GM18861 (cell line): ENCODE data around the gene COPS4.
"Not testable (repeated sequence)": the region's sequence is repeated elsewhere in the genome, so short reads cannot be mapped to it uniquely, and the experiment has no call there.

Experiments used
- ATAC-seq: cut with Tn5 transposase; IDR thresholded peaks from one replicate; pipeline ENCODE4 v1.9.1; 2021; ENCODE audit not compliant: unreplicated experiment

The COPS4 gene

DNA sequence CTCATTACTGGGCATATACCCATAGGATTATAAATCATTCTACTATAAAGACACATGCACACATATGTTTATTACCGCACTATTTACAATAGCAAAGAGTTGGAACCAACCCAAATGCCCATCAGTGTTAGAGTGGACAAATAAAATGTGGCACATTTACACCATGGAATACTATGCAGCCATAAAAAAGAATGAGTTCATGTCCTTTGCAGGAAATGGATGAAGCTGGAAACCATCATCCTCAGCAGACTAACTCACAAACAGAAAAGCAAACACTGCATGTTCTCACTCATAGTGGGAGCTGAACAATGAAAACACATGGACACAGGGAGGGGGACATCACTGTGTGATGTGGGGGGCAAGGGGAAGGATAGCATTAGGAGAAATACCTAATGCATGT lies 11.4 kb upstream of the COPS4 start:
- ATAC-seq, result not testable (repeated sequence)

DNA sequence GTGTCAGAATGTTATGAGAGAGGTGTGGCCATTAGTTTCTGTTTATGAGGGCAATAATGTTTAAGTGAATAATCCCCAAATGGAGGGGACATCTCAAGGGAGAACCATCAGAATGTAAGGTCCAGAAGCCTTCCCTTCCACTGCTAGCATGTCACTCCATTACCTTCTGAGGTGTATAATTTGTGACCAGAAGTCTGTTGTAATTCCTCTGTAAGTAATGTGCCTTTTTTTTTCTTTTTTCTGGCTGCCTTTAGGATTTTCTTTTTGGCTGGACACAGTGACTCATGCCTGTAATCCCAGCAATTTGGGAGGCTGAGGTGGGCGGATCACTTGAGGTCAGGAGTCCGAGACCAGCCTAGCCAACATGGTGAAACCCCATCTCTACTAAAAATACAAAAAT lies 10.8 kb upstream of the COPS4 start:
- ATAC-seq, result no peak

DNA sequence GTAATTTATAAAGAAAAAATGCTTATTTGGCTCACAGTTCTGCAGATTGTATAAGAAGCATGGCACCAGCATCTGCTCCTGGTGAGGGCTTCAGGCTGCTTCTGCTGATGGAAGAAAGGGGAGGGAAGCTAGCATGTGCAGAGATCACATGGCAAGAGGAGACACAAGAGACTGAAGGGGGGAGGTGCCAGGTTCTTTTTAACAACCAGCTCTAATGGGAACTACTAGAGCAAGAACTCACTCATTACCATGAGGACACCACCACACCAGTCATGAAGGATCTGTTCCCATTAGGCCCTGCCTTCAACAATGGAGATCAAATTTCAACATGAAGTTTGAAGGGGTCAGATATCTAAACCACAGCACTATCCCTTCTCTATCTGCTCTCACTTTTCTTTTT lies 9.4 kb upstream of the COPS4 start:
- ATAC-seq, result no peak

DNA sequence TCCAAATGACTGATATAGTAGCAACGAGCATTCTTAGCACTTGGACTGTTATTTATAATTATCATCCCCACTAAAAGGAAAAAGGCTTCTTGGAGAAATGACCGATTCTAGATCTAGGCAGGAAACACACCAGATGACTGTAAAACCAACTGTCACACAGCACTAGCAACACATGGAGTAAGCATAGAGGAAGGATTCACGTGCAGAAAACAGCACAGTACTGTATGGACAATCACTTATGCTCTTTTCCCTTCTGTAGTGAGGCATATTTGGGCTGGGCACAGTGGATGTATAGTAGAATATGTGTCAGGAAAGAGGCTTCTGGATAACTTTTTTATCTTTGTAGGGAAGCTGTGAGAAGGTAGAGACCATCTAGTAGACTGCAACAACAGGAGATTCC lies 6.0 kb upstream of the COPS4 start:
- no peak for ATAC-seq

DNA sequence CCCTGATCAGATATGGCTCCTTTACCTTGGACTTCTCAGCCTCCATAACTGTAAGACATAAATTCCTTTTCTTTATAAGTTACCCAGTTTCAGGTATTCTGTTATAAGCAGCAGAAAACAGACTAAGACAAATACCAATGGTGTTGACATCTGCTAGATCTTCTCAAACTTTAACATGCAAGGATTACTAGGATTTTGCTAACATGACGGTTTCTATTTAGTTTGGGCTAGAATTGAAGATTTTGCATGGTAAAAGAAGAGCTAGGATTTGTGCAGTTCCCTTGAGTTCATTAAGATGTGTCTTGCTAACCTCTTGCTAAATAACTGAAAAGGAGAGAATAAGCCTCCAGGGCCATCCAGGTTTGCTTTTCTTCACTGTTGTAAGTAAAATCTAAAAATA lies 5.3 kb upstream of the COPS4 start:
- no peak for ATAC-seq

DNA sequence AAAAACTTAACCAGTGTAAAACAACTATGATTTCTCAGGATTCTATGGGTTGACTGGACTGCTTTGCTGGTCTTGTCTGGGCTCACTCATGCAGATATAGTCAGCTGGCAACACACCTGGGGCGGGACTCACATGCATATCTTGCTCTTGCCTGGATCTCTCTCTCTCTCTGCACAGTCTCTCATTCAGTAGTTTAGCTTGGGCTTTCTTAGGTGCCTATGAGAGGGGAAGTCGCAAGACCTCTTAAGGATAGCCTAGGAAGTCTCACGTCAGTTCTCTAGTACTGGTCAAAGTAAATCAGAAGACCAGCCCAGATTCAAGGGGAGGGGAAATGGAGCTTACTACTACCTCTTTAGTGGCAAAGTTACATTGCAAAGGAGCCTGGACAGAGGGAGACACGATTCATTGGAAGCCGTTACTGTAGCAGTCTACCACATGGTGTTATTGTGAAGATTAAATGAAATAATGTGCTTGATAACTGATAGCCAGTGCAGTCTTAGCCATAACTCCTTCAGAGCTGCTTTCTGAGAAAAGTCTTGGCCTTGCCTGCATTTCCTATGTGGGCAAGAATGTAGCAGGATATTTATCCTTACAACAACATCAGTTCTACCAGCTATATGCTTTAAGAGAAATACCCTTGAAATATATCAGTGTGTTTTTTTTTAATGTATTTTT lies 2.1 kb downstream of the COPS4 start:
- no peak for ATAC-seq

DNA sequence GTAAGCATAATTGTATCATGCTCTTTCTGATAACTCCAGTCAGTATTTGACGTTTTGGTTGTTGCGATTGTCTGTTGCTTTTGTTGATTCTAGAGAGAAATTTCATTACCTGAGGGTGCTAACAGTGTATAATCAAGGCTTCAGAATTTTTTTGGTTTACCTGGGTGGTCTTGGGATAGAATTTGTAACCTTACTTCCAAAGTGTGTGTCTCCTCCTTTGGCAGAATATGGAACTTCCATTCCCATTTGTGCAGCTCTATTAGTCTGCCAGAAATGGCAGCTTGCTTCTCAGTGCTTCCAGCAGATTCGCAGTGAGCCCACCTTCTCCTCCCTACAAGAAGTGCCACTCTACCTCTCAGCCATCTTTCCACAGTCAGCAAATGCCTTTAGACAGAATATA lies 5.3 kb downstream of the COPS4 start:
- ATAC-seq, result no peak

DNA sequence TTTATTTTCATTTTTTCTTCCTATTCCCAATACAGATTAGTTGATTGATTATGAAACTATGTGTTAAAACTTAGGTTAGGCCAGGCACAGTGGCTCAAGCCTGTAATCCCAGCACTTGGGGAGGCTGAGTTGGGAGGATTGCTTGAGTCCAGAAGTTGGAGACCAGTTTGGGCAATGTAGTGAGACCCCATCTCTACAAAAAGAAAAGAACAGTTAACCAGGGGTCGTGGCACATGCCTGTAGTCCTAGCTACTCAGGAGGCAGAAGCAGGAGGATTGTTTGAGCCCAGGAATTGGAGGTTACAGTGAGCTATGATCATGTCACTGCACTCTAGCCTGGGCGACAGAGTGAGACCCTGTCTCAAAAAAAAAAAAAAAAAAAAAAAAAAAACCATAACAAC lies 8.2 kb downstream of the COPS4 start:
- ATAC-seq, result not testable (repeated sequence)

DNA sequence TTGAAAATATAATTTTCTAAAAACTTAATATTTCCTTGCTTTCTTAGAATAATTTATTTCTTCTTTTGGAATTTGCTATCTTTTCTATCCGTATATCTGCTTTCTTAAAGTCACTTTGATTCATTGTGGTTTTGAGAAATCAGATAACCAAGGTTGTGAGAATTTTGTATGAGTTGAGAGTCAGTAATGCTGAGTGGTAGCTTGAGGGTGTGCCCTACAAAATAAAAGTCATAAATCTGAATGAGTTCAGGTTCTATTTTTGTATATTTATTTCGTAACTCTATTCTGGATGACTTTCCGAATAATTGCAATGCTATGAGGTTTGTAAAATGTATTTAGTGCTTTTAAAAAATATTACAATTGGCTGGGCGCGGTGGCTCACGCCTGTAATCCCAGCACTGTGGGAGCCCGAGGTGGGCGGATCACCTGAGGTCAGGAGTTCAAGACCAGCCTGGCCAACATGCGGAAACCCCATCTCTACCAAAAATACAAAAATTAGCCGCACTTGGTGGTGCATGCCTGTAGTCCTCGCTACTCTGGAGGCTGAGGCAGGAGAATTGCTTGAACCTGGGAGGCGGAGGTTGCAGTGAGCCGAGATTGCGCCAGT lies 8.9 kb downstream of the COPS4 start:
- ATAC-seq, result no peak

DNA sequence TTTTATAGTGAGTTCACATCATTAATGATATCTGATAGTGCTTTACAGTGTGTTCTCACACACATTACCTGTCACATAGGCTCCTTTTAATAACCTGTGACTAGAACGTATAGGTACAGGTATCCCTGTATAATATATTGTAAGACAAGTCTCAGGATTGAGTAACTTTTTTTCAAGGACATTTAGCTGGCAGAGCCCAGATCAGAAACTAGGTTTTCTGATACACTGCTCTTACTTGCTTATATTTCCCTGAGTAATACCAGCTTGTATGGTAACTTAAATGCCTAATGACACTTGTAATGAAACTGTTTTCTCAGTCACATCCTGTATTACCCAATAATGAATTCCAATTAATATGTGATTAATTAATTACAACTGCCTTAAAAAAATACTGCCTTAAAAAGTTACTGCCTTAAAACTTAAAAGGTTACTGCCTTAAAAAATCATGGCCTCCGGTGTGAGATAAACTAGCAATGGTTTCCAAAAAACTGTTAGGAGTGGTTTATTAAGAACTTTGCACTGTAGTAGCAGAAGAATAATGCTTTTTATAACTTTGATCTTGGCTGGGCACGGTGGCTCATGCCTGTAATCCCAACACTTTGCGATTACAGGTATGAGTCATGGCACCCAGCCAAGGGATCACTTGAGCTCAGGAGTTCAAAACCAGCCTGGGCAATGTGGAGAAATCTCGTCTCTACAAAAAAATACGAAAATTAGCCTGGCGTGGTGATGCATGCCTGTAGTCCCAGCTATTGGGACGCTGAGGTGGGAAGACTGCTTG lies 11.9 kb downstream of the COPS4 start:
- ATAC-seq, result no peak

DNA sequence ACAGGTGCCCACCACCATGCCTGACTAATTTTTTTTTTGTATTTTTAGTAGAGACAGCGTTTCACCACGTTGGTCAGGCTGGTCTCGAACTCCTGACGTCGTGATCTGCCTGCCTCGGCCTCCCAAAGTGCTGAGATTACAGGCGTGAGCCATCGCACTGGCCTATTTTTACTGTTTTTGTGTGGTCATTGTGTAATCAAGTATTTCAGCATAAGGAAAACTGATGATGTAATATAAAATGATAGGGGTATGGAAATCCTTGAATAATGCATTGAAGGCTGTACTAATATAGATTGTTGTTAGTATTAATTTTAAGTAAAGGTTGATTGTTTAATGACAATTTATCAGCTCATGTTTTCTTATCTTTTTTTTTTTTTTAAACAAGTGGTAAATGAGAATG lies 13.8 kb downstream of the COPS4 start:
- not testable (repeated sequence) for ATAC-seq

DNA sequence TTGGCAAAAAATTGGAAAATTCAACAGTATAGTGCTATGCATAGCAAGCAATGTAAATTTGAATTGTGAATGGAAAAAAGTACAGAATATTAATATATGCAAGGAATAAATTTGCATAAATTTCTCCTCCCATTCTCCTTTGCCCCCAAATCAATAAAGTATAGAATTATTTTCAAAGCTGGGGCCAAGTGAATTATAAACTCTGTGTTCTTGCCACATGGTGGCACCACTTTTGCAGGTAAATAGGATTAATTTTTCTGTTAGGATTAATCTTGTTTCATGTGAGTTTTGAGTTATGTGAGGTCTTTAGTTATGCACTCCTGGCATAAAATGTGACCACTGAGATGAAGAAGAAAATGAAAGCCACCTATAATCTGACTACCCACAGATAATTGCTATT lies 19.9 kb downstream of the COPS4 start:
- ATAC-seq, result no peak

DNA sequence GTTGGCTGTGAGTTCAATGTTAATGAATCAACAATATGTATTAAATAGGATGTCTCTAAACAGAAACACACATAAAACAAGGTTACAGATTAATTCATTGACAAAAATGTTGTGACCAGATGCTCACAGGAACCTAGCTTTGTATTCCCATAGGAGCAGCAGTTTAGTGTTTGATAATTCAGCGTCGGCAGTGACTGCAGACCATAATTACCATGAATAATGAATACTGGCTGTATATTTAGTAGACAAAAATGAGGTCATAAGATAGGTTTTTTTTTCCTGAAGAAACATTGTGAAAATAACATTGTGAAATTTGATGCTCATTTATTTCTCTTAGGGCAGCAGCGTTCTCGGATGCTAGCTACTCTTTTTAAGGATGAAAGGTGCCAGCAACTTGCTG lies 27.8 kb downstream of the COPS4 start:
- no peak for ATAC-seq

DNA sequence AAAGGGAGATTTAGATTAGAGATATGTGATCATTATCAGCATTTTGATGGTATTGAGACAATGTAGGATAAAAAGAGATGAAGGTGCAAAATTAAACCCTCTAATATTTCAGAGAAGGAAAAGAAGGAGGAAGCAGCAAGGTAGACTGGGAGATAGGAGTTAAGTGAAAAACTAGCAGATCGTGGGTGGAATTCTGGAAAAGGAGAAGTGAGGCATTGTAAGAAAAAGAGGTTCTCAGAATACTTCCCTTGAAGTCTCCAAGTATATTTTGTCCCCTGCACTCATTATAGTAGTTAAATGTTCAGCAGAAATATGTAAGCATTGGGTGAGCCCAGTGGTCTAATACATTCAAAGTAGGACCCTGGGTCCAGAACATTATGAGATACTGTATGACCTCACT lies 30.3 kb downstream of the COPS4 start:
- no peak for ATAC-seq

DNA sequence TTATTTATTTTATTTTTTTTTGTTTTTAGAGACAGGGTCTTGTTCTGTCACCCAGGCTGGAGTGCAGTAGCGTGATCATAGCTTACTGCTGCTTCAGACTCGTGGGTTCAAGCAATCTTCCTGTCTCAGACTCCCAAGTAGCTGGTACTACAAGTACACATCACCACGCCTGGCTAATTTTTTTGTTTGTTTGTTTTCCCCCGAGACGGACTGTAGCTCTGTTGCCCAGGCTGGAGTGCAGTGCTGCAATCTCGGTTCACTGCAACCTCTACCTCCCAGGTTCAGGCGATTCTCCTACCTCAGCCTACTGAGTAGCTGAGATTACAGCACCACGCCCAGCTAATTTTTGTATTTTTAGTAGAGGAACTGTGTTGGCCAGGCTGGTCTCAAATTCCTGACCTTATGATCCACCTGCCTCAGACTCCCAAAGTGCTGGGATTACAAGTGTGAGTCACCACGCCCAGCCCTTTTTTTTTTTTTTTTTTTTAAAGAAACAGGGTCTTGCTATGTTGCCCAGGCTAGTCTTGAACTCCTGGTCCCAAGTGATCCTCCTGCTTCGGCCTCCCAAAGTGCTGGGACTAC lies 32.2 kb downstream of the COPS4 start:
- ATAC-seq, result no peak

DNA sequence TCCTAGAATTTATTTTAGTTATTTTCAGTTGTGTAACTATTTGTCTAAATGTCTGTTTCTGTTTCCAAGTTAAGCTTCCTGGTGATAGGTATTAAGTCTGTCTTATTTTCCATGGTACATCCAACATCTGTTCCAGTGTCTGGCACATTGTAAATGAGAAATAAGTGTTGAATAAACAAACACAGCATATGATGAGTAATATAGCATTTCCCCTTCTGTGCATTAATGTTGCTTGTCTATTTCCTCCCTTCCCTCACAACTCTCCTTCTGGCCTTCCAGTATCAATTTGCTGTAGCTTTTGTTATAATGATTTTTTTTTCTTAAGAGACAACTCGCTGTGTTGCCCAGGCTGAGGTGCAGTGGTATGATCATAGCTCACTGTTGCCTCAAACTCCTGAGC lies 36.1 kb downstream of the COPS4 start:
- ATAC-seq, result no peak

DNA sequence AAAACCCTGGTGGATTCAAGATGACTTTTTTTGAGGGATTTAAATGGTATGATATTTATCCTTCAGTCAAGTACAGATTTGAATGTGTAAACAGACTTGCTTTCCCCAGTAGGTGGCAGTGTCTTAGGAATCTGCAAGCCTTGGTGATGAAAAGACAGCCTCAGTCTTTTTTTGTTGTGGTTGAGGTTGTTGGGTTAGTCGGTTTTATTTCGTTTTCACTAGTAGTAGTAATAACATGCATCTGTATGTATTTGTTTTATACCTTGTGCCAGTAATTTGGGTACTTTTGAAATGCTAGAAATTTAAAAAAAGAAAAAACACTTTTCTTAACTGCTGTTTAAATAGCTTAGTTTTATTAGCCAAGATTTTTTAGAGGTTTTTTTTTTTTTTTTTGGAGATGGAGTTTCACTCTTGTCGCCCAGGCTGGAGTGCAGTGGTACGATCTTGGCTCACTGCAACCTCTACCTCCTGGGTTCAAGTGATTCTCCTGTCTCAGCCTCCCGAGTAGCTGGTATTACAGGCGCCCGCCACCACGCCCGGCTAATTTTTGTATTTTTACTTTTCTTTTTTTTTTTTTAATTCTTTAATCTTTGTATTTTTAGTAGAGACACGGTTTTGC lies 39.2 kb downstream of the COPS4 start:
- peak; percentile 81 for ATAC-seq

DNA sequence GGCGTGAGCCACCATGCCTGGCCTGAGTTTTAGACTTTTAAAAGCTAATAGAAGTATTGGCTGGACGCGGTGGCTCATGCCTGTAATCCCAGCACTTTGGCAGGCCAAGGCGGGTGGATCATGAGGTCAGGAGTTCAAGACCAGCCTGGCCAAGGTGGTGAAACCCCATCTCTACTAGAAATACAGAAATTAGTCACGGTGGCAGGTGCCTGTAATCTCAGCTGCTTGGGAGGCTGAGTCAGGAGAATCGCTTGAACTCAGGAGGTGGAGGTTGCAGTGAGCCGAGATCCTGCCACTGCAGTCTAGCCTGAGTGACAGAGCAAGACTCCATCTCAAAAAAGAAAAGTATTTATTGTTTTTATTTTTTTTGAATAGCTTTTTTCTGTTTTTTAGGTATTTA lies 39.8 kb downstream of the COPS4 start:
- ATAC-seq, result not testable (repeated sequence)

DNA sequence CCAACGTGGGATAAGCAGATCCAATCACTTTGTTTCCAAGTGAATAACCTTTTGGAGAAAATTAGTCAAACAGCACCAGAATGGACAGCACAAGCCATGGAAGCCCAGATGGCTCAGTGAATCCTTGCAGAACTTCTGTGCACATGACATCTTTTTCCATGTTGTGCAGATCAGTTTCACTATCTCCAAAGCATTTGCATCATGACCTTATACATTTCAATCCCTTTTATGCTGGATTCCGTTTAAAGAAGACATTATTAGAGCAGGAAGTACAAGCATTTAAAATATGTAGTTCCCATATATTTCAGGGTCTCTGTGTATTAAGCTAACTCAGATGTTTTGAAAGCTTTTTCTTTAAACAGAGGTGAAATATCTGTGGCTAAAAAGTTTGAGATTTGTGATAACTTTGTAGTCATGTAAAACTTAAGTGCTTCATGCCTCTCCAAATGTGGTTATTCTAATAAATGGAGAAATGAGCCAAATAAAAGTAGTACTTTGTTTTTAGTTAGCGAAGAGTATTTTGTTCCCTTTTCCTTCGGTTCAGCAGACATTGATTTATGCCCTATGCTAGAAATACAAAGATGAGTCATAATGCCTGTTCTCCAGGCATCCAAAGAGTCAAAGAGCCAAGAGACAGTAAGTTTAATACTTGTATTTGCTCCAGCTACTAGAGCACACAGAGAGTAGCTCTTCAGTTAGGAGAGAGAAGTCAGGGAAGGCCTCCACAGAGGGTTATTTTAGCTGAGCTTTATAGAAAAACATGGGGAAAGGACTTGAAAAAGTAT lies 40.5 kb downstream of the COPS4 start:
- no peak for ATAC-seq

DNA sequence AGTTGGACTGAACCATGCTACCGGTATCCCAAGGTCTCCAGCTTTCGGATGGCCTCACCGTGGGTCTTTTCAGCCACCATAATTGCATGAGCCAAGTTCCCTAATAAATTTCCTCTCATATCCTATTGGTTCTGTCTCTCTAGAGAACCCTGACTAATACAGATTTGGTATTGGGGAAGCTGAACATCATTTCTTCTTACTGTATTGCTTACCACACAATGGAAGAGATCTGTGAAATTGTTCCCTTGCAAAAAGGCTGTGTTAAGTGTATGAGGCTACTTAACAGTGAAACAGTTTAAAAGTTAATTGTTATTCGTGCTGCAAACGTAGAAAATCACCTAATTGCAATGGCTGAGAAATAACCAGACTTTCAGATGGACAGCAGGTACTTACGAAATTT lies 45.6 kb downstream of the COPS4 start:
- no peak for ATAC-seq

DNA sequence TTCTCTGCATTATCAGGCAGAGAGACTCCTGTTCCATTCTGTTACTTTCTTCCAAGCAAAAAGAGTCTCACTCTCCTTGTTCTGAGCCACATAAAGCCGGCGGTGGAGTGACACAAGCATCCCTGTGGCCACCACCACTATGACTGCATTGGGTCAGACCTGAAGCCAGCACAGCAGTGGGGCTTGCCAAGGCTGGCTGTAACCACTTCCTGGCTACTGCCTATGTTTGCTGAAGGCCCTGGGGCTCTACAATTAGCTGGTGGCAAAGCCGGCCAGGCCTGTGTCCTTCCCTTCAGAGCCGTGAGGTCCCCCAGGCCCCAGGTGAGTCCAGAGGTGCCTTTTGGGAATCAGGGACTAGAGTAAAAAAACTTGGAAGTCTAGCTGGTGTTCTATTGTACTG lies 47.8 kb downstream of the COPS4 start:
- no peak for ATAC-seq
